Type B pancreatic cell (in vitro differentiated cells): ENCODE results near the gene GRID2. TPM values are rescaled to one million over a fixed set of nuclear protein-coding genes. Genes with fewer than 3 reads are reported as not detected.

Experiments
- DNase-seq: peaks from one replicate; pipeline ENCODE4 v3.0.0; 2021; ENCODE audit warnings: mixed read lengths; ENCODE audit not compliant: unreplicated experiment; ENCODE audit errors: extremely low spot score
- H3K27ac Mint-ChIP-seq: 2 replicates; pipeline ENCODE4 v1.8.0; 2021; ENCODE audit warnings: mild to moderate bottlenecking, mixed read lengths
- H3K27me3 Mint-ChIP-seq: 2 replicates; pipeline ENCODE4 v1.8.0; 2021; ENCODE audit warnings: mixed read lengths
- H3K36me3 Mint-ChIP-seq: 2 replicates; pipeline ENCODE4 v1.8.0; 2021; ENCODE audit warnings: mixed read lengths
- H3K4me1 Mint-ChIP-seq: one replicate; pipeline ENCODE4 v1.8.0; 2021; ENCODE audit warnings: mixed read lengths; ENCODE audit not compliant: unreplicated experiment
- H3K4me3 Mint-ChIP-seq: 2 replicates; pipeline ENCODE4 v1.8.0; 2021; ENCODE audit warnings: mild to moderate bottlenecking, mixed read lengths
- H3K9me3 Mint-ChIP-seq: 2 replicates; pipeline ENCODE4 v1.8.0; 2021; ENCODE audit warnings: mixed read lengths
- CTCF ChIP-seq: fragments of 200-600 bp; sonication (generic); conservative IDR thresholded peaks from 2 replicates; pipeline ENCODE4 v1.5.0; 2021; ENCODE audit warnings: antibody characterized with exemption, mild to moderate bottlenecking
- total RNA-seq: library from RNA; stranded (reverse); gene quantifications from 2 replicates; pipeline ENCODE4 v1.2.1, GENCODE V29; 2021; ENCODE audit warnings: low replicate concordance

Gene GRID2
- total RNA-seq, 1 donor from 2014 or later: 1.7 TPM

- TF ChIP-seq CTCF: no peak
- Mint-ChIP-seq H3K9me3 (no peaks in the 10 kb centered on the region), H3K27me3 (no peaks in the 10 kb centered on the region), H3K4me1 (no peaks in the 10 kb centered on the region), H3K27ac (no peak overlapping the region), H3K36me3 (no peaks in the 10 kb centered on the region), H3K4me3 (no peak overlapping the region)
- no peak for DNase-seq
Measured at GRCh38 chr4:93174598-93174997, 870.8 kb downstream of the GRID2 start.

- H3K9me3 Mint-ChIP-seq: no peaks in the 10 kb centered on the region
- no peak overlapping the region for H3K4me3 Mint-ChIP-seq
- no peak overlapping the region for H3K27ac Mint-ChIP-seq
- no peaks in the 10 kb centered on the region for H3K36me3 Mint-ChIP-seq
- no peak for TF ChIP-seq CTCF
- H3K27me3 Mint-ChIP-seq: no peaks in the 10 kb centered on the region
- peaks cover 2% of the 10 kb centered on the region for H3K4me1 Mint-ChIP-seq
- no peak for DNase-seq
Measured at GRCh38 chr4:93178279-93178678, 874.5 kb downstream of the GRID2 start.

GRCh38 chr4:93179044-93179443 lies 875.3 kb downstream of the GRID2 start:
- no peak overlapping the region for H3K27ac Mint-ChIP-seq
- peaks cover 10% of the 10 kb centered on the region for H3K4me1 Mint-ChIP-seq
- no peak for DNase-seq
- TF ChIP-seq CTCF: no peak
- no peaks in the 10 kb centered on the region for H3K27me3 Mint-ChIP-seq
- no peak overlapping the region for H3K4me3 Mint-ChIP-seq
- no peaks in the 10 kb centered on the region for H3K9me3 Mint-ChIP-seq
- H3K36me3 Mint-ChIP-seq: no peaks in the 10 kb centered on the region

- Mint-ChIP-seq H3K27me3 (no peaks in the 10 kb centered on the region), H3K27ac (no peak overlapping the region), H3K4me3 (no peak overlapping the region), H3K9me3 (no peaks in the 10 kb centered on the region), H3K36me3 (no peaks in the 10 kb centered on the region), H3K4me1 (peaks cover 14% of the 10 kb centered on the region)
- no peak for DNase-seq
- TF ChIP-seq CTCF: no peak
Measured at GRCh38 chr4:93182722-93183121, 879.0 kb downstream of the GRID2 start.

GRCh38 chr4:93183576-93183975 lies 879.8 kb downstream of the GRID2 start:
- H3K27ac Mint-ChIP-seq: peak overlapping the region; percentile 1
- no peak for TF ChIP-seq CTCF

GRCh38 chr4:93184053-93184452 lies 880.3 kb downstream of the GRID2 start:
- Mint-ChIP-seq H3K27me3 (no peaks in the 10 kb centered on the region), H3K4me1 (peaks cover 14% of the 10 kb centered on the region), H3K9me3 (no peaks in the 10 kb centered on the region), H3K36me3 (no peaks in the 10 kb centered on the region), H3K27ac (peak overlapping the region; percentile 1), H3K4me3 (no peak overlapping the region)
- no peak for DNase-seq
- TF ChIP-seq CTCF: no peak

More at GRCh38 chr4:93183576-93183975, 879.8 kb downstream of the GRID2 start:
- no peaks in the 10 kb centered on the region for H3K9me3 Mint-ChIP-seq
- peaks cover 14% of the 10 kb centered on the region for H3K4me1 Mint-ChIP-seq
- no peaks in the 10 kb centered on the region for H3K36me3 Mint-ChIP-seq
- no peak for DNase-seq
- H3K4me3 Mint-ChIP-seq: no peak overlapping the region
- H3K27me3 Mint-ChIP-seq: no peaks in the 10 kb centered on the region
